ENCODE results near the gene KRT6A. TPM values are rescaled to one million over a fixed set of nuclear protein-coding genes. Genes with fewer than 3 reads are reported as not detected.

KRT6A gene
- total and polyA plus RNA-seq, 10 of the 15 experiments (the other 5 are each of a cell fraction or from before 2014, with no cell fraction given), result 0.96 TPM; not detected in 9

DNA sequence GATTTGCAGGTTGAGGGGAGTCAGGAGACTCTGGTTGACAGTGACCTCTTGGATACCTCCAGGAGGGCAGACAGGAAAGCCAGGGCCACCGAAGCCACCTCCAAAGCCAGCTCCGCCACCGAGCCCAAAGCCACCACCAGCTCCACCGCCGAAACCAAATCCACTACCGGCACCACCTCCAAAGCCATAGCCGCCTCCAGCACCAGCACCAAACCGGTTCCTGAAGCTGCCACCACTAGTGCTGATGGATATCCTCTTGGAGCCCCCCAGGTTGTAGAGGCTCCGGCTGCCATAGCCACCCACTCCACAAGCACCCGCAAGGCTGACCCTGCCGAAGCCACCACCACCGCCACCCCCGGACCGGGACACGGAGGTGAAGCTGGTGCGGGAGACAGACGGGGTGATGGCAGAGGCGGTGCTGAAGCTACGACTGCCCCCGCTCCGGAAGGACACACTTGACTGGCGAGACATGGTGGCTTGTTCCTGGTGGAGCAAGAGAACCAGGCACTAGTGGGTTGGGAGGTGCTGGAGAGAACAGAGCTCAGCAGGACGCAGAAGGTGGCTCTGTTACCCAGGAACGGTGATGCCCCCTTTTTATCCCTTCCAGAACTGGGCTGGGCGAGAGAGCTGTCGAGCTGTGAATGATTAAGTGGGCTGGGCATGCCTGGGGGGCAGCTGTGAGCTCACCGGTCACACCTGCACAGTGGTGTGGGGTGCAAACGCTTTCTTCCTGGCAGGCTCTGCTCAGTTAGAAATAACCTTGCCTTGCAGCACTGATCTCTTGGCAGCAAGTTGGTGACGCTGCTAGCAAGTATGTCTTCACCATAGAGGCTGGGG is 27.0 kb upstream of the KRT6A start, which contains the start of gene KRT5:
Gene KRT5 (minus strand): TSS at position 569 of the 837 bp plus-strand sequence. CDS start 98 bp downstream, at position 471.
- no TSS peak for BruUV-seq (replicated peaks)
- POLR2A ChIA-PET, result no interaction called here
- peaks cover 0 to 8% of the 10 kb centered on the region in 2 experiments; a peak in 3 of 4 replicates for H3K27me3 ChIP-seq (replicated peaks in 1 of 2; ENCODE audit: control insufficient read depth in 2 of 2, insufficient read depth in 2 of 2, low read length in 1 of 2)
- CTCF ChIA-PET, result no interaction called here
- ATAC-seq (no peak), FAIRE-seq (no peak), DNase-seq (ENCODE audit: low read depth, low spot score) (no peak)
- no peak within 1 kb of the TSS for H3K4me2 ChIP-seq (ENCODE audit: control insufficient read depth, insufficient read depth)
- H3K9ac ChIP-seq (ENCODE audit: control insufficient read depth, insufficient read depth, low read length), result no peak within 1 kb of the TSS
- no peak within 1 kb of the TSS for H3K27ac ChIP-seq (ENCODE audit: control insufficient read depth, insufficient read depth)
- RAD21 ChIA-PET (ENCODE audit: unreplicated experiment), result no interaction called here
- H3K36me3 ChIP-seq (ENCODE audit: control insufficient read depth in 2 of 2, insufficient read depth in 2 of 2, low read length in 1 of 2), result no peaks in the 10 kb centered on the region
- no peaks in the 10 kb centered on the region for H3K9me3 ChIP-seq (replicated peaks; ENCODE audit: control insufficient read depth, insufficient read depth, low read length)
- H4K20me1 ChIP-seq (ENCODE audit: control insufficient read depth, insufficient read depth), result no peaks in the 10 kb centered on the region
- WGBS (ENCODE audit: insufficient coverage, insufficient replicate concordance, low lambda C conversion rate, missing lambda C conversion rate), result 38% methylated on average over 28 of the region's 29 CpGs
- in situ Hi-C loops (cut with MboI) (no loop called here), intact Hi-C loops (cut with micrococcal nuclease; ENCODE audit: unreplicated experiment) (no loop called here)
- no peak within 1 kb of the TSS for H2AFZ ChIP-seq (ENCODE audit: control insufficient read depth, low read depth, low read length)
- no peaks in the 10 kb centered on the region for H3K4me1 ChIP-seq (ENCODE audit: control insufficient read depth, insufficient read depth, low read length)
- SMC1A ChIA-PET (ENCODE audit: uncharacterized antibody, unreplicated experiment), result no interaction called here
- no peak within 1 kb of the TSS for H3K4me3 ChIP-seq
- no peaks in the 10 kb centered on the region for H3K79me2 ChIP-seq (ENCODE audit: control insufficient read depth, insufficient read depth, low read length)
- TF ChIP-seq LARP7 (IDR thresholded peaks at IDR 0.05), result no peak
- no peak for TF ChIP-seq ZNF384 (IDR thresholded peaks at IDR 0.05; ENCODE audit: borderline replicate concordance, low read depth, low read length)
- no peak for TF ChIP-seq FOS (IDR thresholded peaks at IDR 0.05; ENCODE audit: borderline replicate concordance, extremely low read depth, insufficient read length)
- TF ChIP-seq REST (IDR thresholded peaks at IDR 0.05; ENCODE audit: low read depth, low read length), result no peak
- TF ChIP-seq ZBTB4 (CRISPR knock-in tag; IDR thresholded peaks at IDR 0.05), result no peak
- no peak for TF ChIP-seq NR2F1 (conservative IDR thresholded peaks at IDR 0.05)
- no peak for TF ChIP-seq POLR2AphosphoS5 (IDR thresholded peaks at IDR 0.05; ENCODE audit: low read length)
- TF ChIP-seq NFXL1 (IDR thresholded peaks at IDR 0.05; ENCODE audit: borderline replicate concordance), result no peak
- TF ChIP-seq, protein P1, sequence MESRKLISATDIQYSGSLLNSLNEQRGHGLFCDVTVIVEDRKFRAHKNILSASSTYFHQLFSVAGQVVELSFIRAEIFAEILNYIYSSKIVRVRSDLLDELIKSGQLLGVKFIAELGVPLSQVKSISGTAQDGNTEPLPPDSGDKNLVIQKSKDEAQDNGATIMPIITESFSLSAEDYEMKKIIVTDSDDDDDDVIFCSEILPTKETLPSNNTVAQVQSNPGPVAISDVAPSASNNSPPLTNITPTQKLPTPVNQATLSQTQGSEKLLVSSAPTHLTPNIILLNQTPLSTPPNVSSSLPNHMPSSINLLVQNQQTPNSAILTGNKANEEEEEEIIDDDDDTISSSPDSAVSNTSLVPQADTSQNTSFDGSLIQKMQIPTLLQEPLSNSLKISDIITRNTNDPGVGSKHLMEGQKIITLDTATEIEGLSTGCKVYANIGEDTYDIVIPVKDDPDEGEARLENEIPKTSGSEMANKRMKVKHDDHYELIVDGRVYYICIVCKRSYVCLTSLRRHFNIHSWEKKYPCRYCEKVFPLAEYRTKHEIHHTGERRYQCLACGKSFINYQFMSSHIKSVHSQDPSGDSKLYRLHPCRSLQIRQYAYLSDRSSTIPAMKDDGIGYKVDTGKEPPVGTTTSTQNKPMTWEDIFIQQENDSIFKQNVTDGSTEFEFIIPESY (IDR thresholded peaks at IDR 0.05), result no peak
- TF ChIP-seq SMAD5 (IDR thresholded peaks at IDR 0.05; ENCODE audit: low read depth), result no peak
- no peak for TF ChIP-seq EED (IDR thresholded peaks at IDR 0.05; ENCODE audit: low read depth)
- TF ChIP-seq HCFC1 (IDR thresholded peaks at IDR 0.05; ENCODE audit: low read length), result no peak
- no peak for TF ChIP-seq CREM (IDR thresholded peaks at IDR 0.05; ENCODE audit: low read depth)

Data from GM12878 (cell line).